ENCODE results near the gene FOXP1. TPM values are rescaled to one million over a fixed set of nuclear protein-coding genes. Genes with fewer than 3 reads are reported as not detected.

FOXP1 gene
- total and polyA plus RNA-seq, 9 of the 15 experiments (the other 6 are each of a cell fraction or from before 2014, with no cell fraction given) = 7.7 to 34.5 (median 13.7) TPM

DNA sequence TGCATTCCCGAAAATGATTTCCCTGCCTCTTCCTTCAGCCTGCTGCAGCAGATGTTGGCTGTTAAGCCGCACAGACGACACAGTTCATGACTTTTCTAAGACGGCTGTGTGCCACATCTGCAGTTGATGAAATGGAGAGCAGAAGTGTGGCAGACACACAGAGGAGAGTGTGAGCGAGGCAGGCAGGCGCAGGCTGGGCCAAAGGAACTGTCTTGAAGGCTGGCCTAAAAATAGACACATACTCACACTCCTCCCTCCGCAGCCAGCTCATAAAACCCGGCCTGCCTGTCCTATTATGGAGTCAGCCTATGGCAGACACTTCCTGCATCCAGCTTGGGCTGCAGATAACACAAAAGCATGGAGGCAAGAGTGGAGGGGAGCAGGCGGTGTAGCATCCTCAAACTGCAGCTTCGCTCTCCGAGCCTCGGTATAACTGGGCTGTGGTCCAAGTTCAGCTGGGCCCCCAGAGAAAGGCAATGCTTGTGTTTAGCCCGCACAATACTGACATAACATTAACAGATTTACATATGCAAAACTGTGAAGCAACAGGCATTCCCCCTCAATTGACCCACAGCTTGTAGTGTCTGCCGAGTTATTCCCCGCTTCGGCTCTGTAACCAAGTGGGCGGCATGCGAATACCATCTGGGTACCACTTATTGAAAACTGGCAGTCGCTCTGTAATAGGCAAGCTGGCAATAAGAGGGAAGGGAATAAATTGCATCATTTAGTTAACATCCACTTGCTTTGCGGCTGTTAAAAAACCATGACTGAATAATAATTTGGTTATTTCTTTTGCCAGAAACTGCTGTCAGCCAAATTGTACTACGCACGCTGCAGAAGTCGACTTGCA is 40.8 kb downstream of the FOXP1 start (continued):
- TF ChIP-seq, protein P1, sequence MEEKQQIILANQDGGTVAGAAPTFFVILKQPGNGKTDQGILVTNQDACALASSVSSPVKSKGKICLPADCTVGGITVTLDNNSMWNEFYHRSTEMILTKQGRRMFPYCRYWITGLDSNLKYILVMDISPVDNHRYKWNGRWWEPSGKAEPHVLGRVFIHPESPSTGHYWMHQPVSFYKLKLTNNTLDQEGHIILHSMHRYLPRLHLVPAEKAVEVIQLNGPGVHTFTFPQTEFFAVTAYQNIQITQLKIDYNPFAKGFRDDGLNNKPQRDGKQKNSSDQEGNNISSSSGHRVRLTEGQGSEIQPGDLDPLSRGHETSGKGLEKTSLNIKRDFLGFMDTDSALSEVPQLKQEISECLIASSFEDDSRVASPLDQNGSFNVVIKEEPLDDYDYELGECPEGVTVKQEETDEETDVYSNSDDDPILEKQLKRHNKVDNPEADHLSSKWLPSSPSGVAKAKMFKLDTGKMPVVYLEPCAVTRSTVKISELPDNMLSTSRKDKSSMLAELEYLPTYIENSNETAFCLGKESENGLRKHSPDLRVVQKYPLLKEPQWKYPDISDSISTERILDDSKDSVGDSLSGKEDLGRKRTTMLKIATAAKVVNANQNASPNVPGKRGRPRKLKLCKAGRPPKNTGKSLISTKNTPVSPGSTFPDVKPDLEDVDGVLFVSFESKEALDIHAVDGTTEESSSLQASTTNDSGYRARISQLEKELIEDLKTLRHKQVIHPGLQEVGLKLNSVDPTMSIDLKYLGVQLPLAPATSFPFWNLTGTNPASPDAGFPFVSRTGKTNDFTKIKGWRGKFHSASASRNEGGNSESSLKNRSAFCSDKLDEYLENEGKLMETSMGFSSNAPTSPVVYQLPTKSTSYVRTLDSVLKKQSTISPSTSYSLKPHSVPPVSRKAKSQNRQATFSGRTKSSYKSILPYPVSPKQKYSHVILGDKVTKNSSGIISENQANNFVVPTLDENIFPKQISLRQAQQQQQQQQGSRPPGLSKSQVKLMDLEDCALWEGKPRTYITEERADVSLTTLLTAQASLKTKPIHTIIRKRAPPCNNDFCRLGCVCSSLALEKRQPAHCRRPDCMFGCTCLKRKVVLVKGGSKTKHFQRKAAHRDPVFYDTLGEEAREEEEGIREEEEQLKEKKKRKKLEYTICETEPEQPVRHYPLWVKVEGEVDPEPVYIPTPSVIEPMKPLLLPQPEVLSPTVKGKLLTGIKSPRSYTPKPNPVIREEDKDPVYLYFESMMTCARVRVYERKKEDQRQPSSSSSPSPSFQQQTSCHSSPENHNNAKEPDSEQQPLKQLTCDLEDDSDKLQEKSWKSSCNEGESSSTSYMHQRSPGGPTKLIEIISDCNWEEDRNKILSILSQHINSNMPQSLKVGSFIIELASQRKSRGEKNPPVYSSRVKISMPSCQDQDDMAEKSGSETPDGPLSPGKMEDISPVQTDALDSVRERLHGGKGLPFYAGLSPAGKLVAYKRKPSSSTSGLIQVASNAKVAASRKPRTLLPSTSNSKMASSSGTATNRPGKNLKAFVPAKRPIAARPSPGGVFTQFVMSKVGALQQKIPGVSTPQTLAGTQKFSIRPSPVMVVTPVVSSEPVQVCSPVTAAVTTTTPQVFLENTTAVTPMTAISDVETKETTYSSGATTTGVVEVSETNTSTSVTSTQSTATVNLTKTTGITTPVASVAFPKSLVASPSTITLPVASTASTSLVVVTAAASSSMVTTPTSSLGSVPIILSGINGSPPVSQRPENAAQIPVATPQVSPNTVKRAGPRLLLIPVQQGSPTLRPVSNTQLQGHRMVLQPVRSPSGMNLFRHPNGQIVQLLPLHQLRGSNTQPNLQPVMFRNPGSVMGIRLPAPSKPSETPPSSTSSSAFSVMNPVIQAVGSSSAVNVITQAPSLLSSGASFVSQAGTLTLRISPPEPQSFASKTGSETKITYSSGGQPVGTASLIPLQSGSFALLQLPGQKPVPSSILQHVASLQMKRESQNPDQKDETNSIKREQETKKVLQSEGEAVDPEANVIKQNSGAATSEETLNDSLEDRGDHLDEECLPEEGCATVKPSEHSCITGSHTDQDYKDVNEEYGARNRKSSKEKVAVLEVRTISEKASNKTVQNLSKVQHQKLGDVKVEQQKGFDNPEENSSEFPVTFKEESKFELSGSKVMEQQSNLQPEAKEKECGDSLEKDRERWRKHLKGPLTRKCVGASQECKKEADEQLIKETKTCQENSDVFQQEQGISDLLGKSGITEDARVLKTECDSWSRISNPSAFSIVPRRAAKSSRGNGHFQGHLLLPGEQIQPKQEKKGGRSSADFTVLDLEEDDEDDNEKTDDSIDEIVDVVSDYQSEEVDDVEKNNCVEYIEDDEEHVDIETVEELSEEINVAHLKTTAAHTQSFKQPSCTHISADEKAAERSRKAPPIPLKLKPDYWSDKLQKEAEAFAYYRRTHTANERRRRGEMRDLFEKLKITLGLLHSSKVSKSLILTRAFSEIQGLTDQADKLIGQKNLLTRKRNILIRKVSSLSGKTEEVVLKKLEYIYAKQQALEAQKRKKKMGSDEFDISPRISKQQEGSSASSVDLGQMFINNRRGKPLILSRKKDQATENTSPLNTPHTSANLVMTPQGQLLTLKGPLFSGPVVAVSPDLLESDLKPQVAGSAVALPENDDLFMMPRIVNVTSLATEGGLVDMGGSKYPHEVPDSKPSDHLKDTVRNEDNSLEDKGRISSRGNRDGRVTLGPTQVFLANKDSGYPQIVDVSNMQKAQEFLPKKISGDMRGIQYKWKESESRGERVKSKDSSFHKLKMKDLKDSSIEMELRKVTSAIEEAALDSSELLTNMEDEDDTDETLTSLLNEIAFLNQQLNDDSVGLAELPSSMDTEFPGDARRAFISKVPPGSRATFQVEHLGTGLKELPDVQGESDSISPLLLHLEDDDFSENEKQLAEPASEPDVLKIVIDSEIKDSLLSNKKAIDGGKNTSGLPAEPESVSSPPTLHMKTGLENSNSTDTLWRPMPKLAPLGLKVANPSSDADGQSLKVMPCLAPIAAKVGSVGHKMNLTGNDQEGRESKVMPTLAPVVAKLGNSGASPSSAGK (IDR thresholded peaks at IDR 0.05) = peak; percentile 38; the same call in 1 of the 2 replicates
- TF ChIP-seq ARID1B (IDR thresholded peaks at IDR 0.05) (peak; percentile 57), EP300 (IDR thresholded peaks at IDR 0.05; ENCODE audit: low read length) (peak; percentile 20; the same call in 1 of the 2 replicates), KDM5B (IDR thresholded peaks at IDR 0.05; ENCODE audit: insufficient replicate concordance, low read depth, low read length) (no peak), MEIS2 (IDR thresholded peaks at IDR 0.05; ENCODE audit: partially characterized antibody) (peak; percentile 36), NFIC (IDR thresholded peaks at IDR 0.05) (peak; percentile 53), ELF1 (tag; IDR thresholded peaks at IDR 0.05) (0 out of 2 replicates have a peak, but pooled peaks have one; percentile 43), RCOR1 (IDR thresholded peaks at IDR 0.05; ENCODE audit: borderline replicate concordance in 1 of 2, low read depth in 2 of 2, low read length in 2 of 2) (peak in 1 of 2 experiments; percentile 73; a peak in 2 of 4 replicates), TFAM (CRISPR knock-in tag; conservative IDR thresholded peaks at IDR 0.05) (no peak), SRF (CRISPR knock-in tag; IDR thresholded peaks at IDR 0.05) (peak in 1 of 2 experiments; percentile 89; a peak in 2 of 4 replicates), SMARCA4 (IDR thresholded peaks at IDR 0.05) (peak; percentile 28; the same call in 1 of the 2 replicates)
- TF ChIP-seq, protein P2, sequence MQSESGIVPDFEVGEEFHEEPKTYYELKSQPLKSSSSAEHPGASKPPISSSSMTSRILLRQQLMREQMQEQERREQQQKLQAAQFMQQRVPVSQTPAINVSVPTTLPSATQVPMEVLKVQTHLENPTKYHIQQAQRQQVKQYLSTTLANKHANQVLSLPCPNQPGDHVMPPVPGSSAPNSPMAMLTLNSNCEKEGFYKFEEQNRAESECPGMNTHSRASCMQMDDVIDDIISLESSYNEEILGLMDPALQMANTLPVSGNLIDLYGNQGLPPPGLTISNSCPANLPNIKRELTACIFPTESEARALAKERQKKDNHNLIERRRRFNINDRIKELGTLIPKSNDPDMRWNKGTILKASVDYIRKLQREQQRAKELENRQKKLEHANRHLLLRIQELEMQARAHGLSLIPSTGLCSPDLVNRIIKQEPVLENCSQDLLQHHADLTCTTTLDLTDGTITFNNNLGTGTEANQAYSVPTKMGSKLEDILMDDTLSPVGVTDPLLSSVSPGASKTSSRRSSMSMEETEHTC (IDR thresholded peaks at IDR 0.05) = no peak
- TF ChIP-seq, protein P3, sequence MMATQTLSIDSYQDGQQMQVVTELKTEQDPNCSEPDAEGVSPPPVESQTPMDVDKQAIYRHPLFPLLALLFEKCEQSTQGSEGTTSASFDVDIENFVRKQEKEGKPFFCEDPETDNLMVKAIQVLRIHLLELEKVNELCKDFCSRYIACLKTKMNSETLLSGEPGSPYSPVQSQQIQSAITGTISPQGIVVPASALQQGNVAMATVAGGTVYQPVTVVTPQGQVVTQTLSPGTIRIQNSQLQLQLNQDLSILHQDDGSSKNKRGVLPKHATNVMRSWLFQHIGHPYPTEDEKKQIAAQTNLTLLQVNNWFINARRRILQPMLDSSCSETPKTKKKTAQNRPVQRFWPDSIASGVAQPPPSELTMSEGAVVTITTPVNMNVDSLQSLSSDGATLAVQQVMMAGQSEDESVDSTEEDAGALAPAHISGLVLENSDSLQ (IDR thresholded peaks at IDR 0.05) = peak; percentile 40
